HEK293 (cell line): ENCODE data around the gene MRGPRX4.

ENCODE experiments used
- CTCF ChIA-PET: fragments of 350-600 bp; formaldehyde crosslinking; extraction: SDS; loops from one replicate; lab custom pipeline; 2021; ENCODE audit warnings: antibody characterized with exemption; lab: Yijun Ruan, JAX
- POLR2A ChIA-PET: fragments of 300-600 bp; formaldehyde crosslinking; extraction: SDS; loops from one replicate; lab custom pipeline; 2020; ENCODE audit warnings: antibody characterized with exemption, inconsistent platforms; lab: Yijun Ruan, JAX
- H3K27ac ChIP-seq: fragments of 200-500 bp; sonication (Bioruptor generic); 2 replicates; pipeline ENCODE4 v1.5.1; 2014; ENCODE audit warnings: low read depth, low read length, control low read depth, inconsistent platforms; ENCODE audit errors: extremely low read depth
- H3K36me3 ChIP-seq, 2 experiments: fragments of 200-500 bp in 1 of 2; sonication (Bioruptor generic) in 1 of 2; 1 replicate in 1 of 2; 2 replicates in 1 of 2; pipeline ENCODE4 v1.5.1; 2014 to 2017; ENCODE audit warnings: inconsistent platforms in 2 of 2, low read length in 2 of 2; ENCODE audit not compliant: control insufficient read depth in 2 of 2, insufficient read depth in 1 of 2
- H3K4me1 ChIP-seq: fragments of 200-500 bp; sonication (Bioruptor generic); 2 replicates; pipeline ENCODE4 v1.5.1; 2014; ENCODE audit warnings: mild to moderate bottlenecking, low read length, inconsistent platforms; ENCODE audit not compliant: control insufficient read depth, insufficient read depth
- H3K4me3 ChIP-seq: 2 replicates; pipeline ENCODE4 v1.5.1; 2011; ENCODE audit warnings: low read depth, mild to moderate bottlenecking, control low read depth, low read length, moderate library complexity
- H3K9me3 ChIP-seq: fragments of 200-500 bp; sonication (Bioruptor generic); 2 replicates; pipeline ENCODE4 v1.5.1; 2014; ENCODE audit warnings: low read depth, low read length, inconsistent platforms; ENCODE audit not compliant: control insufficient read depth, insufficient read depth
- FEZF1 ChIP-seq: fragments of 450-650 bp; formaldehyde crosslinking; IDR thresholded peaks from 2 replicates; pipeline ENCODE4 v1.5.1; 2016; ENCODE audit warnings: missing biosample characterization, missing genetic modification characterization
- GLIS2 ChIP-seq: fragments of 450-650 bp; formaldehyde crosslinking; IDR thresholded peaks from 2 replicates; pipeline ENCODE4 v1.5.1; 2016; ENCODE audit warnings: missing biosample characterization, missing genetic modification characterization
- HOXC10 ChIP-seq: sonication (generic); formaldehyde crosslinking; IDR thresholded peaks from 2 replicates; pipeline ENCODE4 v1.8.1; 2023; ENCODE audit warnings: mild to moderate bottlenecking, missing genetic modification reagents
- RBAK ChIP-seq: fragments of 450-650 bp; formaldehyde crosslinking; IDR thresholded peaks from 2 replicates; pipeline ENCODE4 v1.5.1; 2016; ENCODE audit warnings: missing biosample characterization, missing genetic modification characterization
- ZIC2 ChIP-seq: fragments of 450-650 bp; formaldehyde crosslinking; IDR thresholded peaks from 2 replicates; pipeline ENCODE4 v1.5.1; 2016; ENCODE audit warnings: missing biosample characterization, missing genetic modification characterization
- ZNF132 ChIP-seq: fragments of 450-650 bp; formaldehyde crosslinking; IDR thresholded peaks from 2 replicates; pipeline ENCODE4 v1.5.1; 2017; ENCODE audit warnings: missing biosample characterization, missing genetic modification characterization, borderline replicate concordance
- ZNF148 ChIP-seq: fragments of 450-650 bp; formaldehyde crosslinking; IDR thresholded peaks from 2 replicates; pipeline ENCODE4 v1.5.0; 2017; ENCODE audit warnings: missing biosample characterization, missing genetic modification characterization, borderline replicate concordance
- ZNF19 ChIP-seq: fragments of 450-650 bp; formaldehyde crosslinking; IDR thresholded peaks from 2 replicates; pipeline ENCODE4; 2016; ENCODE audit warnings: missing biosample characterization, missing genetic modification characterization, low read depth
- ZNF214 ChIP-seq: fragments of 450-650 bp; formaldehyde crosslinking; IDR thresholded peaks from 2 replicates; pipeline ENCODE4 v1.5.1; 2017; ENCODE audit warnings: missing biosample characterization, mild to moderate bottlenecking, missing genetic modification characterization, borderline replicate concordance
- ZNF433 ChIP-seq: fragments of 450-650 bp; formaldehyde crosslinking; IDR thresholded peaks from 2 replicates; pipeline ENCODE4 v1.5.1; 2016; ENCODE audit warnings: missing biosample characterization, missing genetic modification characterization, low read depth
- ZNF488 ChIP-seq: fragments of 450-650 bp; formaldehyde crosslinking; IDR thresholded peaks from 2 replicates; pipeline ENCODE4 v1.5.1; 2016; ENCODE audit warnings: missing biosample characterization, missing genetic modification characterization
- ZNF518A ChIP-seq: fragments of 450-650 bp; formaldehyde crosslinking; conservative IDR thresholded peaks from 2 replicates; pipeline ENCODE4 v1.5.1; 2016; ENCODE audit warnings: low read depth, missing biosample characterization, missing genetic modification characterization
- ZNF529 ChIP-seq: fragments of 450-650 bp; formaldehyde crosslinking; IDR thresholded peaks from 2 replicates; pipeline ENCODE4 v1.5.1; 2017; ENCODE audit warnings: missing genetic modification characterization, missing biosample characterization; ENCODE audit not compliant: insufficient replicate concordance
- ZNF645 ChIP-seq: fragments of 450-650 bp; formaldehyde crosslinking; IDR thresholded peaks from 2 replicates; pipeline ENCODE4; 2016; ENCODE audit warnings: missing biosample characterization, missing genetic modification characterization
- ZNF658 ChIP-seq: fragments of 450-650 bp; formaldehyde crosslinking; IDR thresholded peaks from 2 replicates; pipeline ENCODE4; 2016; ENCODE audit warnings: missing biosample characterization, missing genetic modification characterization
- ZSCAN16 ChIP-seq: fragments of 450-650 bp; formaldehyde crosslinking; IDR thresholded peaks from 2 replicates; pipeline ENCODE4 v1.5.1; 2016; ENCODE audit warnings: missing biosample characterization, missing genetic modification characterization
- ZSCAN5A ChIP-seq: fragments of 450-650 bp; formaldehyde crosslinking; IDR thresholded peaks from 2 replicates; pipeline ENCODE4 v1.5.1; 2016; ENCODE audit warnings: missing biosample characterization, missing genetic modification characterization
- TF ChIP-seq, protein P1 (sequence below): fragments of 450-650 bp; formaldehyde crosslinking; optimal IDR thresholded peaks from 2 replicates; pipeline ENCODE3; 2016; ENCODE audit warnings: missing biosample characterization, mild to moderate bottlenecking, missing genetic modification characterization
- TF ChIP-seq, protein P2 (sequence below): fragments of 450-650 bp; formaldehyde crosslinking; IDR thresholded peaks from 2 replicates; pipeline ENCODE4 v1.5.1; 2016; ENCODE audit warnings: missing biosample characterization, missing genetic modification characterization

The MRGPRX4 gene

GRCh38 chr11:18193010-18193409 is 20.4 kb downstream of the MRGPRX4 start:
- no peaks in the 10 kb centered on the region for H3K36me3 ChIP-seq
- no peak for TF ChIP-seq ZNF658 (tag by site-specific recombination)
- TF ChIP-seq ZNF19 (tag by site-specific recombination): no peak
- 0 out of 2 replicates have a peak, but pooled peaks have one; percentile 12 for TF ChIP-seq ZIC2 (tag by site-specific recombination)
- TF ChIP-seq ZNF214 (tag by site-specific recombination): no peak
- CTCF ChIA-PET: interaction anchor here (0.6 kb wide), 2 partner anchors 13 to 18 kb away, joined by 3 read pairs; no protein-coding TSS in a partner anchor
- POLR2A ChIA-PET: no interaction called here
- H3K4me1 ChIP-seq: no peaks in the 10 kb centered on the region
- H3K27ac ChIP-seq: no peak overlapping the region
- no peaks in the 10 kb centered on the region for H3K9me3 ChIP-seq
- no peak overlapping the region for H3K4me3 ChIP-seq

GRCh38 chr11:18196532-18196931 is 23.9 kb downstream of the MRGPRX4 start:
- POLR2A ChIA-PET: no interaction called here
- CTCF ChIA-PET: interaction anchor here (0.6 to 1.2 kb wide), 2 partner anchors 81 to 536 kb away, joined by 3 to 4 read pairs; no protein-coding TSS in a partner anchor
- no peak overlapping the region for H3K4me3 ChIP-seq
- H3K4me1 ChIP-seq: no peaks in the 10 kb centered on the region
- H3K27ac ChIP-seq: no peak overlapping the region
- no peaks in the 10 kb centered on the region for H3K9me3 ChIP-seq
- H3K36me3 ChIP-seq: no peaks in the 10 kb centered on the region
- TF ChIP-seq, protein P1, sequence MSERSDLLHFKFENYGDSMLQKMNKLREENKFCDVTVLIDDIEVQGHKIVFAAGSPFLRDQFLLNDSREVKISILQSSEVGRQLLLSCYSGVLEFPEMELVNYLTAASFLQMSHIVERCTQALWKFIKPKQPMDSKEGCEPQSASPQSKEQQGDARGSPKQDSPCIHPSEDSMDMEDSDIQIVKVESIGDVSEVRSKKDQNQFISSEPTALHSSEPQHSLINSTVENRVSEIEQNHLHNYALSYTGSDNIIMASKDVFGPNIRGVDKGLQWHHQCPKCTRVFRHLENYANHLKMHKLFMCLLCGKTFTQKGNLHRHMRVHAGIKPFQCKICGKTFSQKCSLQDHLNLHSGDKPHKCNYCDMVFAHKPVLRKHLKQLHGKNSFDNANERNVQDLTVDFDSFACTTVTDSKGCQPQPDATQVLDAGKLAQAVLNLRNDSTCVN (tag by site-specific recombination): no peak
- TF ChIP-seq RBAK (tag by site-specific recombination): no peak
- no peak for TF ChIP-seq ZNF518A
- no peak for TF ChIP-seq ZSCAN16
- no peak for TF ChIP-seq ZNF132 (tag by site-specific recombination)
- no peak for TF ChIP-seq ZNF148 (tag by site-specific recombination)
- no peak for TF ChIP-seq ZNF488 (tag by site-specific recombination)
- TF ChIP-seq ZNF645: no peak
- no peak for TF ChIP-seq ZSCAN5A (tag by site-specific recombination)
- no peak for TF ChIP-seq ZNF529
- TF ChIP-seq FEZF1 (tag by site-specific recombination): no peak
- no peak for TF ChIP-seq HOXC10 (CRISPR knock-in tag)
- no peak for TF ChIP-seq ZNF433 (tag by site-specific recombination)
- TF ChIP-seq, protein P2, sequence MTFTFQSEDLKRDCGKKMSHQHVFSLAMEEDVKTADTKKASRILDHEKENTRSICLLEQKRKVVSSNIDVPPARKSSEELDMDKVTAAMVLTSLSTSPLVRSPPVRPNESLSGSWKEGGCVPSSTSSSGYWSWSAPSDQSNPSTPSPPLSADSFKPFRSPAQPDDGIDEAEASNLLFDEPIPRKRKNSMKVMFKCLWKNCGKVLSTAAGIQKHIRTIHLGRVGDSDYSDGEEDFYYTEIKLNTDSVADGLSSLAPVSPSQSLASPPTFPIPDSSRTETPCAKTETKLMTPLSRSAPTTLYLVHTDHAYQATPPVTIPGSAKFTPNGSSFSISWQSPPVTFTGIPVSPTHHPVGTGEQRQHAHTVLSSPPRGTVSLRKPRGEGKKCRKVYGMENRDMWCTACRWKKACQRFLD (tag by site-specific recombination): no peak
- no peak for TF ChIP-seq GLIS2
